Central memory CD8-positive, alpha-beta T cell (primary cell): ENCODE results near the gene CACNA2D3.

Experiments used
- ATAC-seq: fragments of 150-1000 bp; cut with Tn5 transposase; replicated peaks from 2 replicates; pipeline ENCODE4 v1.10.0; 2022; ENCODE audit warnings: mild to moderate bottlenecking, moderate FRiP score, moderate number of reproducible peaks; ENCODE audit not compliant: poor library complexity, severe bottlenecking; ENCODE audit errors: extremely low read depth
- DNase-seq, 2 donors: peaks; one replicate each; pipeline ENCODE4 v3.0.0; 2021; ENCODE audit warnings: low spot score in 2 of 2
- H3K27ac Mint-ChIP-seq: one replicate; pipeline ENCODE4 v1.8.0; 2022; ENCODE audit warnings: low read depth, mild to moderate bottlenecking, moderate library complexity, mixed read lengths
- H3K27me3 Mint-ChIP-seq: one replicate; pipeline ENCODE4 v1.8.0; 2022; ENCODE audit warnings: mixed read lengths
- H3K36me3 Mint-ChIP-seq: one replicate; pipeline ENCODE4 v1.8.0; 2022; ENCODE audit warnings: mild to moderate bottlenecking, moderate library complexity, mixed read lengths; ENCODE audit not compliant: insufficient read depth
- H3K4me1 Mint-ChIP-seq: one replicate; pipeline ENCODE4 v1.8.0; 2022; ENCODE audit warnings: mixed read lengths
- H3K4me3 Mint-ChIP-seq: one replicate; pipeline ENCODE4 v1.8.0; 2022; ENCODE audit warnings: mild to moderate bottlenecking, moderate library complexity, mixed read lengths
- H3K9me3 Mint-ChIP-seq: one replicate; pipeline ENCODE4 v1.8.0; 2022; ENCODE audit warnings: mixed read lengths

Gene CACNA2D3

GRCh38 chr3:54931182-54931581 is 808.8 kb downstream of the CACNA2D3 start:
- Mint-ChIP-seq H3K4me1 (no peaks in the 10 kb centered on the region), H3K36me3 (no peaks in the 10 kb centered on the region)

GRCh38 chr3:54932606-54933005 is 810.3 kb downstream of the CACNA2D3 start:
- Mint-ChIP-seq H3K4me3 (no peak overlapping the region), H3K27ac (no peak overlapping the region), H3K27me3 (no peaks in the 10 kb centered on the region), H3K4me1 (no peaks in the 10 kb centered on the region), H3K36me3 (no peaks in the 10 kb centered on the region), H3K9me3 (peaks cover 7% of the 10 kb centered on the region)
- ATAC-seq: no peak
- DNase-seq: no peak

More at GRCh38 chr3:54931182-54931581, 808.8 kb downstream of the CACNA2D3 start:
- H3K27ac Mint-ChIP-seq: no peak overlapping the region
- H3K27me3 Mint-ChIP-seq: no peaks in the 10 kb centered on the region
- ATAC-seq (no peak), DNase-seq (no peak)
- H3K4me3 Mint-ChIP-seq: no peak overlapping the region
- peaks cover 7% of the 10 kb centered on the region for H3K9me3 Mint-ChIP-seq

- Mint-ChIP-seq H3K36me3 (no peaks in the 10 kb centered on the region), H3K4me1 (no peaks in the 10 kb centered on the region), H3K9me3 (no peaks in the 10 kb centered on the region), H3K4me3 (no peak overlapping the region), H3K27ac (no peak overlapping the region), H3K27me3 (no peaks in the 10 kb centered on the region)
- ATAC-seq (no peak), DNase-seq (no peak)
Measured at GRCh38 chr3:54935869-54936268, 813.5 kb downstream of the CACNA2D3 start.

- no peaks in the 10 kb centered on the region for H3K27me3 Mint-ChIP-seq
- DNase-seq: no peak
Measured at GRCh38 chr3:54936561-54936960, 814.2 kb downstream of the CACNA2D3 start.

GRCh38 chr3:54939557-54940300 is 817.4 kb downstream of the CACNA2D3 start:
- no peak for ATAC-seq
- Mint-ChIP-seq H3K4me1 (no peaks in the 10 kb centered on the region), H3K4me3 (no peak overlapping the region), H3K27ac (no peak overlapping the region), H3K36me3 (no peaks in the 10 kb centered on the region), H3K27me3 (no peaks in the 10 kb centered on the region), H3K9me3 (no peaks in the 10 kb centered on the region)
- DNase-seq: no peak

More at GRCh38 chr3:54936561-54936960, 814.2 kb downstream of the CACNA2D3 start:
- ATAC-seq: no peak
- no peaks in the 10 kb centered on the region for H3K36me3 Mint-ChIP-seq
- H3K9me3 Mint-ChIP-seq: no peaks in the 10 kb centered on the region
- no peak overlapping the region for H3K4me3 Mint-ChIP-seq
- H3K27ac Mint-ChIP-seq: no peak overlapping the region
- no peaks in the 10 kb centered on the region for H3K4me1 Mint-ChIP-seq

- no peak for ATAC-seq
- no peak for DNase-seq
- Mint-ChIP-seq H3K9me3 (no peaks in the 10 kb centered on the region), H3K36me3 (no peaks in the 10 kb centered on the region), H3K27me3 (no peaks in the 10 kb centered on the region), H3K4me1 (no peaks in the 10 kb centered on the region), H3K27ac (no peak overlapping the region), H3K4me3 (no peak overlapping the region)
Measured at GRCh38 chr3:54940971-54941370, 818.6 kb downstream of the CACNA2D3 start.

GRCh38 chr3:54941690-54942362 is 819.5 kb downstream of the CACNA2D3 start:
- Mint-ChIP-seq H3K27me3 (no peaks in the 10 kb centered on the region), H3K27ac (no peak overlapping the region), H3K4me3 (no peak overlapping the region), H3K4me1 (no peaks in the 10 kb centered on the region), H3K9me3 (no peaks in the 10 kb centered on the region), H3K36me3 (no peaks in the 10 kb centered on the region)
- DNase-seq (no peak), ATAC-seq (no peak)

GRCh38 chr3:54949491-54950044 is 827.2 kb downstream of the CACNA2D3 start:
- Mint-ChIP-seq H3K27ac (no peak overlapping the region), H3K27me3 (no peaks in the 10 kb centered on the region), H3K4me1 (no peaks in the 10 kb centered on the region), H3K36me3 (no peaks in the 10 kb centered on the region), H3K9me3 (no peaks in the 10 kb centered on the region), H3K4me3 (no peak overlapping the region)
- ATAC-seq: no peak
- DNase-seq: no peak

GRCh38 chr3:54950391-54951003 is 828.1 kb downstream of the CACNA2D3 start:
- Mint-ChIP-seq H3K27me3 (no peaks in the 10 kb centered on the region), H3K9me3 (no peaks in the 10 kb centered on the region), H3K4me1 (no peaks in the 10 kb centered on the region), H3K27ac (no peak overlapping the region), H3K36me3 (no peaks in the 10 kb centered on the region), H3K4me3 (no peak overlapping the region)
- DNase-seq: no peak
- no peak for ATAC-seq

- ATAC-seq (no peak), DNase-seq (no peak)
- Mint-ChIP-seq H3K27me3 (no peaks in the 10 kb centered on the region), H3K36me3 (no peaks in the 10 kb centered on the region), H3K9me3 (no peaks in the 10 kb centered on the region), H3K4me1 (no peaks in the 10 kb centered on the region), H3K27ac (no peak overlapping the region), H3K4me3 (no peak overlapping the region)
Measured at GRCh38 chr3:54951405-54951804, 829.1 kb downstream of the CACNA2D3 start.

GRCh38 chr3:54954022-54954421 is 831.7 kb downstream of the CACNA2D3 start:
- no peaks in the 10 kb centered on the region for H3K4me1 Mint-ChIP-seq
- H3K4me3 Mint-ChIP-seq: no peak overlapping the region
- H3K36me3 Mint-ChIP-seq: no peaks in the 10 kb centered on the region
- no peak for ATAC-seq
- no peaks in the 10 kb centered on the region for H3K9me3 Mint-ChIP-seq
- no peak overlapping the region for H3K27ac Mint-ChIP-seq
- no peak for DNase-seq
- no peaks in the 10 kb centered on the region for H3K27me3 Mint-ChIP-seq

GRCh38 chr3:54954521-54954920 is 832.2 kb downstream of the CACNA2D3 start:
- Mint-ChIP-seq H3K27ac (no peak overlapping the region), H3K4me1 (no peaks in the 10 kb centered on the region)
- no peak for ATAC-seq

More at GRCh38 chr3:54954521-54954920, 832.2 kb downstream of the CACNA2D3 start:
- Mint-ChIP-seq H3K9me3 (no peaks in the 10 kb centered on the region), H3K36me3 (no peaks in the 10 kb centered on the region), H3K27me3 (no peaks in the 10 kb centered on the region), H3K4me3 (no peak overlapping the region)
- DNase-seq: no peak
